MM.1S (cell line): ENCODE results near the gene PSMD3.

Experiments used
- EZH2 ChIP-seq: fragments of 300-600 bp; sonication (generic); optimal IDR thresholded peaks from 2 replicates; pipeline ENCODE3; 2017; ENCODE audit warnings: low read depth, mild to moderate bottlenecking, antibody characterized with exemption, low read length, mixed read lengths
- EZH2phosphoT487 ChIP-seq: fragments of 300-600 bp; sonication (generic); IDR thresholded peaks from 2 replicates; pipeline ENCODE4 v1.6.1; 2018; ENCODE audit warnings: antibody characterized with exemption, low read length
- TF ChIP-seq, protein P1 (sequence below): fragments of 300-600 bp; sonication (generic); IDR thresholded peaks from 2 replicates; pipeline ENCODE4 v1.5.1; 2016; ENCODE audit warnings: antibody characterized with exemption, low read length, mixed read lengths

DNA sequence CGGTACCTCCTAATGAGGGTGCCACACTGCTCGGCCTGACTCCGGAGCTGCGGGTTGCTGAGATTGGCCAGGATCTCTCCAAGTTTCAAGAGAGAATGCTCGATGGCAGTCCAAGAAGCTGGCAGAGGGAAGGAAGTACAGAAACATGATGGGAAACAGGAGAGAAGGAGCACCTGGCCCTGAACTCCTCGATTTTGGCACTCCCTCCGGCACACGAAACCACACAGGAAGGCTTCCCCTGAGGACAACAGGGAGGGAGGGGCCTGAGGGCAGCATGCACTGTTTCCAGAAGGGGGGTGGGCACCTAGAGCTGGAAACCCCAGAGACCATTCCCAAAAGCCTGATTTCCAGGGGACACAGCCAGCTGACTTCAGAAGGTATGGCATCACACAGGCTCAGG is 52.7 kb downstream of the PSMD3 start:
- TF ChIP-seq, protein P1, sequence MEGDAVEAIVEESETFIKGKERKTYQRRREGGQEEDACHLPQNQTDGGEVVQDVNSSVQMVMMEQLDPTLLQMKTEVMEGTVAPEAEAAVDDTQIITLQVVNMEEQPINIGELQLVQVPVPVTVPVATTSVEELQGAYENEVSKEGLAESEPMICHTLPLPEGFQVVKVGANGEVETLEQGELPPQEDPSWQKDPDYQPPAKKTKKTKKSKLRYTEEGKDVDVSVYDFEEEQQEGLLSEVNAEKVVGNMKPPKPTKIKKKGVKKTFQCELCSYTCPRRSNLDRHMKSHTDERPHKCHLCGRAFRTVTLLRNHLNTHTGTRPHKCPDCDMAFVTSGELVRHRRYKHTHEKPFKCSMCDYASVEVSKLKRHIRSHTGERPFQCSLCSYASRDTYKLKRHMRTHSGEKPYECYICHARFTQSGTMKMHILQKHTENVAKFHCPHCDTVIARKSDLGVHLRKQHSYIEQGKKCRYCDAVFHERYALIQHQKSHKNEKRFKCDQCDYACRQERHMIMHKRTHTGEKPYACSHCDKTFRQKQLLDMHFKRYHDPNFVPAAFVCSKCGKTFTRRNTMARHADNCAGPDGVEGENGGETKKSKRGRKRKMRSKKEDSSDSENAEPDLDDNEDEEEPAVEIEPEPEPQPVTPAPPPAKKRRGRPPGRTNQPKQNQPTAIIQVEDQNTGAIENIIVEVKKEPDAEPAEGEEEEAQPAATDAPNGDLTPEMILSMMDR, result no peak
- TF ChIP-seq EZH2, result no peak
- no peak for TF ChIP-seq EZH2phosphoT487
